Lower leg skin (tissue), 4 donors: ENCODE measurements around the gene PCDHGB1. TPM values are rescaled to one million over a fixed set of nuclear protein-coding genes. Genes with fewer than 3 reads are reported as not detected.
A peak's percentile ranks its signal among the peaks of the same experiment; 100 is the strongest.
"Not testable (repeated sequence)": the region's sequence is repeated elsewhere in the genome, so short reads cannot be mapped to it uniquely, and the experiment has no call there.

Experiments
- DNase-seq, 2 donors: peaks; one replicate each; pipeline ENCODE4 v3.0.0-alpha.2; 2019; ENCODE audit warnings: low spot score in 2 of 2
- H3K4me3 ChIP-seq: fragments of 200-600 bp; sonication (generic); 2 replicates; pipeline ENCODE4 v1.5.1; 2017; ENCODE audit warnings: mild to moderate bottlenecking, low read depth; ENCODE audit not compliant: poor library complexity, severe bottlenecking
- CTCF ChIP-seq, 3 donors: fragments of 450-650 bp; IDR thresholded peaks; one replicate each; pipeline ENCODE4 v1.5.1; 2016; ENCODE audit warnings: antibody characterized with exemption in 3 of 3, mild to moderate bottlenecking in 3 of 3, moderate library complexity in 2 of 3
- POLR2A ChIP-seq, 2 donors: fragments of 450-650 bp; IDR thresholded peaks; one replicate each; pipeline ENCODE4 v1.6.1; 2016 to 2017; ENCODE audit warnings: antibody characterized with exemption in 2 of 2, mild to moderate bottlenecking in 1 of 2, moderate library complexity in 1 of 2
- WGBS, 2 donors: methylation state at CpG; one replicate each; pipeline ENCODE4 v1.1.5; 2018; 5-methylcytosine and 5-hydroxymethylcytosine counted together
- intact Hi-C: fragments of 100-400 bp; cut with DNase I; formaldehyde crosslinking; loops from one replicate; pipeline ENCODE4 v1.15.0; 2023; ENCODE audit warnings: low total_unique reads
- total RNA-seq, 4 donors: library from RNA; depleted of rRNA; stranded (reverse); fragments of >200 nt; gene quantifications; one replicate each; pipeline ENCODE4 v1.1.0, GENCODE V29; 2016

PCDHGB1 gene
- total RNA-seq, 4 donors from 2014 or later, result 0.30 to 1.3 (median 1.1) TPM

GRCh38 chr5:141373673-141374317, 23.9 kb downstream of the PCDHGB1 start, which contains the start of gene PCDHGA6:
TSS of gene PCDHGA6 (plus strand) at chr5:141373891. CDS start at chr5:141374084, 193 bp downstream.
- 22 to 23% methylated on average over 27 of the region's 27 CpGs for WGBS, 2 donors
- DNase-seq, result no peak
- no peak within 1 kb of the TSS for H3K4me3 ChIP-seq
- no peak for TF ChIP-seq POLR2A (IDR thresholded peaks at IDR 0.05)
- TF ChIP-seq CTCF (IDR thresholded peaks at IDR 0.05), result no peak
- intact Hi-C loops, result no loop called here

- H3K4me3 ChIP-seq, result no peak overlapping the region
- 55 to 60% methylated on average over 14 of the region's 14 CpGs for WGBS, 2 donors
- intact Hi-C loops, result no loop called here
These were observed 24.7 kb downstream of the PCDHGB1 start for GRCh38 chr5:141374627-141375026.

GRCh38 chr5:141375444-141376155, 25.7 kb downstream of the PCDHGB1 start:
- WGBS, 2 donors, result 32 to 50% methylated on average over 10 to 22 of the region's 48 CpGs
- intact Hi-C loops, result not testable (repeated sequence)
- DNase-seq, result peak in 1 of 2 donors; percentile 53

More at GRCh38 chr5:141374627-141375026, 24.7 kb downstream of the PCDHGB1 start:
- TF ChIP-seq CTCF (IDR thresholded peaks at IDR 0.05) (no peak), POLR2A (IDR thresholded peaks at IDR 0.05) (no peak)
- no peak for DNase-seq

GRCh38 chr5:141382469-141383294, 32.8 kb downstream of the PCDHGB1 start, which contains the start of gene PCDHGA7:
TSS of gene PCDHGA7 (plus strand) at chr5:141382742. CDS start at chr5:141382900, 158 bp downstream.
- no peak for TF ChIP-seq POLR2A (IDR thresholded peaks at IDR 0.05)
- DNase-seq, result peak in 1 of 2 donors; percentile 39
- WGBS, 2 donors, result 17 to 22% methylated on average over 31 to 35 of the region's 37 CpGs
- no peak within 1 kb of the TSS for H3K4me3 ChIP-seq
- intact Hi-C loops, result no loop called here

More at GRCh38 chr5:141375444-141376155, 25.7 kb downstream of the PCDHGB1 start:
- H3K4me3 ChIP-seq, result not testable (repeated sequence)

GRCh38 chr5:141383345-141383744, 33.4 kb downstream of the PCDHGB1 start:
- intact Hi-C loops, result no loop called here
- no peak overlapping the region for H3K4me3 ChIP-seq
- TF ChIP-seq POLR2A (IDR thresholded peaks at IDR 0.05) (no peak), CTCF (IDR thresholded peaks at IDR 0.05) (no peak)
- 37 to 44% methylated on average over 21 of the region's 21 CpGs for WGBS, 2 donors
- DNase-seq, result peak in 1 of 2 donors; percentile 69

GRCh38 chr5:141384471-141385267, 34.8 kb downstream of the PCDHGB1 start:
- no peak overlapping the region for H3K4me3 ChIP-seq
- TF ChIP-seq POLR2A (IDR thresholded peaks at IDR 0.05) (no peak), CTCF (IDR thresholded peaks at IDR 0.05) (no peak)
- WGBS, 2 donors, result 46 to 53% methylated on average over 23 to 43 of the region's 43 CpGs
- DNase-seq, result peak in 1 of 2 donors; percentile 70
- intact Hi-C loops, result no loop called here

GRCh38 chr5:141387557-141388311, 37.8 kb downstream of the PCDHGB1 start, which contains the start of gene PCDHGB4:
TSS of gene PCDHGB4 (plus strand) at chr5:141387698. CDS start at chr5:141387885, 187 bp downstream.
- DNase-seq, result peak in 1 of 2 donors; percentile 69
- 13 to 14% methylated on average over 23 to 24 of the region's 40 CpGs for WGBS, 2 donors
- intact Hi-C loops, H3K4me3 ChIP-seq: not testable (repeated sequence)
